HEK293 (cell line): Measurements from ENCODE around the gene CFAP119.

Experiments used
- CTCF ChIA-PET: fragments of 350-600 bp; formaldehyde crosslinking; extraction: SDS; loops from one replicate; lab custom pipeline; 2021; ENCODE audit warnings: antibody characterized with exemption; lab: Yijun Ruan, JAX
- POLR2A ChIA-PET: fragments of 300-600 bp; formaldehyde crosslinking; extraction: SDS; loops from one replicate; lab custom pipeline; 2020; ENCODE audit warnings: antibody characterized with exemption, inconsistent platforms; lab: Yijun Ruan, JAX
- H3K27ac ChIP-seq: fragments of 200-500 bp; sonication (Bioruptor generic); 2 replicates; pipeline ENCODE4 v1.5.1; 2014; ENCODE audit warnings: low read depth, low read length, control low read depth, inconsistent platforms; ENCODE audit errors: extremely low read depth
- H3K36me3 ChIP-seq, 2 experiments: fragments of 200-500 bp in 1 of 2; sonication (Bioruptor generic) in 1 of 2; 1 replicate in 1 of 2; 2 replicates in 1 of 2; pipeline ENCODE4 v1.5.1; 2014 to 2017; ENCODE audit warnings: inconsistent platforms in 2 of 2, low read length in 2 of 2; ENCODE audit not compliant: control insufficient read depth in 2 of 2, insufficient read depth in 1 of 2
- H3K4me1 ChIP-seq: fragments of 200-500 bp; sonication (Bioruptor generic); 2 replicates; pipeline ENCODE4 v1.5.1; 2014; ENCODE audit warnings: mild to moderate bottlenecking, low read length, inconsistent platforms; ENCODE audit not compliant: control insufficient read depth, insufficient read depth
- H3K4me3 ChIP-seq: 2 replicates; pipeline ENCODE4 v1.5.1; 2011; ENCODE audit warnings: low read depth, mild to moderate bottlenecking, control low read depth, low read length, moderate library complexity
- H3K9me3 ChIP-seq: fragments of 200-500 bp; sonication (Bioruptor generic); 2 replicates; pipeline ENCODE4 v1.5.1; 2014; ENCODE audit warnings: low read depth, low read length, inconsistent platforms; ENCODE audit not compliant: control insufficient read depth, insufficient read depth
- EGR2 ChIP-seq: fragments of 450-650 bp; formaldehyde crosslinking; IDR thresholded peaks from 2 replicates; pipeline ENCODE4 v1.5.1; 2016; ENCODE audit warnings: low read depth, missing biosample characterization, missing genetic modification characterization
- GLIS1 ChIP-seq: fragments of 450-650 bp; formaldehyde crosslinking; IDR thresholded peaks from 2 replicates; pipeline ENCODE4 v1.5.1; 2016; ENCODE audit warnings: missing biosample characterization, missing genetic modification characterization
- SETDB1 ChIP-seq: IDR thresholded peaks from one replicate; pipeline ENCODE4 v1.6.1; 2017; ENCODE audit warnings: mild to moderate bottlenecking, low read length, moderate library complexity, mixed read lengths; ENCODE audit not compliant: insufficient read length
- TCF7L2 ChIP-seq: IDR thresholded peaks from 2 replicates; pipeline ENCODE4 v1.6.1; 2011; ENCODE audit warnings: low read depth, mild to moderate bottlenecking, inconsistent platforms, low read length, moderate library complexity, borderline replicate concordance
- ZNF112 ChIP-seq: fragments of 450-650 bp; formaldehyde crosslinking; IDR thresholded peaks from 2 replicates; pipeline ENCODE4 v1.5.0; 2017; ENCODE audit warnings: missing biosample characterization, missing genetic modification characterization
- ZNF148 ChIP-seq: fragments of 450-650 bp; formaldehyde crosslinking; IDR thresholded peaks from 2 replicates; pipeline ENCODE4 v1.5.0; 2017; ENCODE audit warnings: missing biosample characterization, missing genetic modification characterization, borderline replicate concordance
- ZNF23 ChIP-seq: fragments of 450-650 bp; formaldehyde crosslinking; IDR thresholded peaks from 2 replicates; pipeline ENCODE4 v1.5.1; 2016; ENCODE audit warnings: missing biosample characterization, missing genetic modification characterization, borderline replicate concordance
- ZNF280C ChIP-seq: fragments of 450-650 bp; formaldehyde crosslinking; IDR thresholded peaks from 2 replicates; pipeline ENCODE4 v1.5.1; 2016; ENCODE audit warnings: missing biosample characterization, missing genetic modification characterization
- ZNF354C ChIP-seq: fragments of 450-650 bp; formaldehyde crosslinking; IDR thresholded peaks from 2 replicates; pipeline ENCODE4 v1.5.1; 2016; ENCODE audit warnings: missing biosample characterization, missing genetic modification characterization, low read depth, borderline replicate concordance
- ZNF366 ChIP-seq: fragments of 450-650 bp; formaldehyde crosslinking; conservative IDR thresholded peaks from 2 replicates; pipeline ENCODE4 v1.5.1; 2016; ENCODE audit warnings: missing biosample characterization, missing genetic modification characterization
- ZNF391 ChIP-seq: fragments of 450-650 bp; formaldehyde crosslinking; IDR thresholded peaks from 2 replicates; pipeline ENCODE4 v1.5.1; 2016; ENCODE audit warnings: low read depth, missing biosample characterization, missing genetic modification characterization, borderline replicate concordance
- ZNF398 ChIP-seq: fragments of 450-650 bp; formaldehyde crosslinking; IDR thresholded peaks from 2 replicates; pipeline ENCODE4 v1.5.1; 2017; ENCODE audit warnings: missing biosample characterization, missing genetic modification characterization
- ZNF423 ChIP-seq: fragments of 450-650 bp; formaldehyde crosslinking; IDR thresholded peaks from 2 replicates; pipeline ENCODE4 v1.5.1; 2016; ENCODE audit warnings: missing biosample characterization, missing genetic modification characterization
- ZNF600 ChIP-seq: fragments of 450-650 bp; formaldehyde crosslinking; IDR thresholded peaks from 2 replicates; pipeline ENCODE4 v1.5.1; 2016; ENCODE audit warnings: missing biosample characterization, missing genetic modification characterization
- ZNF639 ChIP-seq: fragments of 450-650 bp; formaldehyde crosslinking; IDR thresholded peaks from 2 replicates; pipeline ENCODE4 v1.5.1; 2016; ENCODE audit warnings: missing biosample characterization, missing genetic modification characterization
- TF ChIP-seq, protein P1 (sequence below): fragments of 450-650 bp; formaldehyde crosslinking; IDR thresholded peaks from 2 replicates; pipeline ENCODE4 v1.5.1; 2017; ENCODE audit warnings: missing biosample characterization, missing genetic modification characterization

The CFAP119 gene

DNA sequence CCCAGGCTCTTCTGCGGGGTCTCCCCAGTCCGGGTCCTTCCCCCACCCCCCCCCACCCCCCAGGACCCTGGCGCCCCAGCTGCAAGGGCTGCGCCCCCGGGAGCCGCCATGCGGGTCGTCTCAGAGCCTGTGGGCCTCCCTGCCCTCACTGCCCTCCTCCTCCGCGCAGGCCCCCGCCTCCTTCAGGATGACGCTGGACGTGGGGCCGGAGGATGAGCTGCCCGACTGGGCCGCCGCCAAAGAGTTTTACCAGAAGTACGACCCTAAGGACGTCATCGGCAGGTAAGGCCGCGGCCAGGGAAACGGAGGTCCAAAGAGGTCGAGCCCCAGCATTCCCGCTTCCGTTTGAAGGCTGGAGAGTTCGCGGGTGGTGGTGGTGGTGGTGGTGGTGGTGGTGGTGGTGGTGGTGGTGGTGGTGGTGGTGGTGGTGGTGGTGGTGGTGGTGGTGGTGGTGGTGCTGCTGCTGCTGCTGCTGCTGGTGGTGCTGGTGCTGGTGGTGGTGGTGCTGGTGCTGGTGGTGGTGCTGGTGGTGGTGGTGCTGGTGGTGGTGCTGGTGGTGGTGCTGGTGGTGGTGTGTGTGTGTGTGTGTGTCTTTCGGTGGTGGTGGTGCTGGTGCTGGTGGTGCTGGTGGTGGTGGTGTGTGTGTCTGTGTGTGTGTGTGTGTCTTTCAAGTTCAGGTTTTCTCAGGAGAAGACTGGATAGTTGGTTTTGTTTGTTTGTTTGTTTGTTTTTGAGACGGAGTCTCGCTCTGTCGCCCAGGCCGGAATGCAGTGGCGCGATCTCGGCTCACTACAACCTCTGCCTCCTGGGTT is 13.0 kb downstream of the CFAP119 start:
- Histone ChIP-seq H3K9me3 (no peaks in the 10 kb centered on the region), H3K4me3 (peak overlapping the region; percentile 87), H3K4me1 (peaks cover 3% of the 10 kb centered on the region; the same call in 1 of the 2 replicates), H3K27ac (no peak overlapping the region; the same call in 1 of the 2 replicates)
- POLR2A ChIA-PET = interaction anchor here (0.6 to 3.4 kb wide), 35 partner anchors 9 to 645 kb away, joined by 3 to 47 read pairs (median 5); partner anchors contain the start of genes CFAP119, CTF1, PRR14 and SRCAP
- CTCF ChIA-PET = interaction anchor here (0.5 to 1.4 kb wide), 3 partner anchors 9 to 65 kb away, joined by 3 to 7 read pairs (median 4); no protein-coding TSS in a partner anchor
- TF ChIP-seq, protein P1, sequence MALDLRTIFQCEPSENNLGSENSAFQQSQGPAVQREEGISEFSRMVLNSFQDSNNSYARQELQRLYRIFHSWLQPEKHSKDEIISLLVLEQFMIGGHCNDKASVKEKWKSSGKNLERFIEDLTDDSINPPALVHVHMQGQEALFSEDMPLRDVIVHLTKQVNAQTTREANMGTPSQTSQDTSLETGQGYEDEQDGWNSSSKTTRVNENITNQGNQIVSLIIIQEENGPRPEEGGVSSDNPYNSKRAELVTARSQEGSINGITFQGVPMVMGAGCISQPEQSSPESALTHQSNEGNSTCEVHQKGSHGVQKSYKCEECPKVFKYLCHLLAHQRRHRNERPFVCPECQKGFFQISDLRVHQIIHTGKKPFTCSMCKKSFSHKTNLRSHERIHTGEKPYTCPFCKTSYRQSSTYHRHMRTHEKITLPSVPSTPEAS (tag by site-specific recombination) = peak; percentile 54
- TF ChIP-seq GLIS1 = no peak
- TF ChIP-seq ZNF280C (tag by site-specific recombination) = no peak
- 0 out of 2 replicates have a peak, but pooled peaks have one; percentile 23 for TF ChIP-seq EGR2 (tag by site-specific recombination)
- TF ChIP-seq ZNF354C = no peak
- no peak for TF ChIP-seq ZNF366 (tag by site-specific recombination)
- TF ChIP-seq ZNF639 (tag by site-specific recombination) = peak; percentile 66; the same call in 1 of the 2 replicates
- TF ChIP-seq ZNF600 = 0 out of 2 replicates have a peak, but pooled peaks have one; percentile 11
- TF ChIP-seq ZNF391 (tag by site-specific recombination) = 0 out of 2 replicates have a peak, but pooled peaks have one; percentile 14
- TF ChIP-seq ZNF423 (tag by site-specific recombination) = no peak
- TF ChIP-seq ZNF148 (tag by site-specific recombination) = 0 out of 2 replicates have a peak, but pooled peaks have one; percentile 37
- TF ChIP-seq ZNF112 (tag by site-specific recombination) = 0 out of 2 replicates have a peak, but pooled peaks have one; percentile 11
- TF ChIP-seq ZNF398 (tag by site-specific recombination) = 0 out of 2 replicates have a peak, but pooled peaks have one; percentile 25
- no peak for TF ChIP-seq SETDB1
- TF ChIP-seq ZNF23 (tag by site-specific recombination) = no peak
- no peak for TF ChIP-seq TCF7L2
- TF ChIP-seq, all 188 proteins: peak for 8
- H3K36me3 ChIP-seq = peaks cover 21 to 61% of the 10 kb centered on the region in 2 experiments
